Kidney tubule cell (primary cell): ENCODE data around the gene GLYAT.
"Not testable (repeated sequence)": the region's sequence is repeated elsewhere in the genome, so short reads cannot be mapped to it uniquely, and the experiment has no call there.

Experiments used
- DNase-seq: peaks from one replicate; pipeline ENCODE4 v3.0.0-alpha.2; 2018; ENCODE audit warnings: low spot score

Gene GLYAT

DNA sequence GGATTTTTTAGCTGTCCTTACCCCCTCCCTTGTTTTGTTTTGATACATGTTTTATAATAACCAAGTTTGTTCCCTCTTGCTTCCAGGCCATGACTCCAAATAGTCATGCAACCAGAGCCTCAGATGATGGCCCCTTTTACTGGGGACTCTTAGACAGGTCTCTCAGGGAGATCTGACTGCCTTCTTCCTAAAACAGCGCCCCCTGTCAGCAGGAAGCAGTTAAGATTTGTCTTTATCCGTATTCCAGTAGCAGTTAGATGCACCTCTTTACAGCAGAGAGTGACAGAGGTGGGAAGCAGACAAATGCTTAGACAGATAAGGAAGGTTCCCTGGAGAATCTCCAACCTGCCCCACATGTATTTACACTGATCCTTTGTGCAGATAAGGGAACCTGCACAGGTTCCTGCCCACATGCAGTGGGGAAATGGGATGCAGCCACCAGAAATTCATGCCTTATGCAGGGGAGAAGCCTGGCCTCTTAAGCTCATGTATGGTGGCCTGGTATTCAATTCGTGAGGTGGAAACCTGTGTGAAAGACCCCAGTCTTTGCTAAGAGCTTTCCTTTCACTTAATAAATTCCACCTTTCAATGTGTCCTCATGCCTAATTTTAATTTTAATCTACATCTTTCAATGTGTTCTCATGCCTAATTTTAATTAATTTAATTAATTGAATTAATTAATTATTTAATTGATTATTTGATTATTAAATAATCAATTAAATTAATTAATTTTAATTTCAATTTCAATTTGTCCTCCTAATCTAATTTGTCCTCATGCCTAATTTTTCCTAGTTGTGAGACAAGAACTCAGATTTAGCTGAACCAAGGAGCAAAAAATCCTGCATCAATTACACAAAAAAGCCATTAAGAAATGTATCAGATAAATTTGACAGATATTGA, 11.5 kb upstream of the GLYAT start:
- no peak for DNase-seq

DNA sequence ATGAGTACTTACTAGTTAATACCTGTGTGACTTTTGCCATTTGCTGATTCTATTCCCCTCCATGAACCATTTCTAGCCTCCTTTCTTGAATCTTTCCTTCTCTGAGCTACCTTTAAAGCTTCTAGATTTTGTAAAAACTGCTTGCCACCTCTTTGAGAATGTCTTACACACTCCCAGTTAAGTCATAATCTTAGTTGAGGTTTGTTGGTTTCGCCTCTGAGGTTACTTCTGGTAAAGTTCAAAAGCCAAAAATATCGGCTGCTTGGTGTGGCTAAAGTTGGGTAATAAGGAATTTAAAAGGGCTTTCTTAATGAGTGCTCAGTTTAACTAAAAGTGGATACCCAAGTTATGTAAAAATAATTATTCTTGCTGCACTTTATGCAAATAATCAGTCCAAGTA, 10.4 kb upstream of the GLYAT start:
- no peak for DNase-seq

- no peak for DNase-seq
Observed at GRCh38 chr11:58741127-58741526, 9.4 kb upstream of the GLYAT start.

- no peak for DNase-seq
Observed at GRCh38 chr11:58740447-58740846, 8.7 kb upstream of the GLYAT start.

DNA sequence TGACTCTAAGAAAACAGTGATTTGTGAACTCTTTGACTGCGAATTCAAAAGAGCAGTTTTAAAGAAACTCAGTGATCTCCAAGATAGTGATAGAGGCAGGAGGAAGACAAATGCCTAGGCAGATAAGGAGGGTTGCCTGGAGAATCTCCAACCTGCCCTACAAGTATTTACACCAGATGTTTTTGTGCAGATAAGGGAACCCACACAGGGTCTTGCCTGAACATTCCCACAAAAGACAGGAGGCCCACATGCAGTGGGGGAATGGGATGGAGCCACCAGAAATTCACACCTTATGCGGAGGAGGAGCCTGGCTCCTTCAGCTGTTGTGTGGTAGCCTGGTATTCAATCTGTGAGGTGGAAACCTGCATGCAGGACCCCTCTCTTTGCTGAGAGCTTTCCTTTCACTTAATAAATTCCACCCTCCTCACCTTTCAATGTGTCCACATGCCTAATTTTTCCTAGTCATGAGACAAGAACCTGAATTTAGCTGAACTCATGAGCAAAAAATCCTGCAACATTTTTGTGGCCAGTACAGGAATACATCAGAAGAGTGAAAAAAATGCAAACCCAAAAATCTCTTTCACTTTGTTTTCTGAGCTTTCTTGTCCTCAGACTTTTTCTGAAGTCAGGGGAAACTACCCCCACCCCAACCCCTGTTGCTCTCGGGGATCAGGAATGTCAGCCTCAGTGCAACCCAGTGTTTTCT, 8.1 kb upstream of the GLYAT start:
- DNase-seq, result peak; percentile 54

DNA sequence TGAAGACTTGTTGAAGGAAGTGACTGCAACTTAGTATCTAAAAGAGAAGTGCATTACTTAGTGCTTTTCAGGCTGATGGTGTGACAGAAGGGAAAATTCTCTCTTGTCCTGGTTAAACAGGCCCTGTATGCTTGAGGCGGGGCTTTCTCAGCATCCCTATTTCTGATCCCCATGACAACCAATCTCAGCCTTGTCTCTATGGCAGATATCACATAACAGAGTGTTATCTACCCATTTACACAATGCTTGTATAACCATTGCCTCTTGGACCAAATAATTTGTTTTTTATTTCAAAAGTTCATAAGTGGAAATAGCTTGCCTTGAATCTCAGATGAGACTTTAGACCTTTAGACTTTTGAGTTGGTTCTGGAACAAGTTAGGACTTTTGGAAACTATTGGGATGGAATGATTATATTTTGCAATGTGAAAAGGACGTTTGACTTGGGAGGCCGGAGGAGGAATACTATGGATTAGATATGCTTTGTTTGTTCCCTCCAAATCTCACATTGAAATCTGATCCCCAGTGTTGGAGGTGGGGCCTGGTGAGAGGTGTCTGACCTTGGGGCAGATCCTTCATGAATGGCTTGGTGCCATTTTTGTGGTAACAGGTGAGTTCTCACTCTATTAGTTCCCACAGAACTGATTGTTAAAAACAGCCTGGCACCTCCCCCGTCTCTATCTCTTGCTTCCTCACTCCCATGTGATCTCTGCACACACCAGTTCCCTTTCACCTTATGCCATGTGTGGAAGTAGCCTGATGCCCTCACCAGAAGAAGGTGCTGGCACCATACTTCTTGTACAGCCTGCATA, 3.1 kb upstream of the GLYAT start:
- DNase-seq, result no peak

GRCh38 chr11:58730507-58731089, 1.1 kb downstream of the GLYAT start:
- DNase-seq, result peak; percentile 45

DNA sequence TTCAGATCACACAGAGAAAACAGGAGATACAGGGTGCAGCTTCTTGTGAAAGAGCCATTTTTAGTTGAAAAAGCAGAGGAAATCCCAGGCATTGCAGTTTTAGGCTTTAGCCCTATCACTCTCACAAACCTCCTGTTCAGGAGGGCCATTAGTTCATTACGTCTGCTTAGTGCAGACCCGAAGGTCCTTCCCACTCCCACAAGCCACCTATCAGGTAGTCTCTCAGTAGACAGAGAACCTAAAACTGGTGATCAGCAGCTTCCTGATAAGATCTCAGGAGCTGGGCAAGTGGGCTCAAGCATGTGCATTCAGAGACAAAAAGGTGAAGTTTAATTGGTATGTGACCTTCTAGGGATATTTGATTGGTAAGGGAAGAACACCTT, 4.3 kb downstream of the GLYAT start:
- DNase-seq, result no peak

- no peak for DNase-seq
Observed at GRCh38 chr11:58726737-58727414, 4.9 kb downstream of the GLYAT start.

GRCh38 chr11:58719406-58720117, 12.2 kb downstream of the GLYAT start:
- DNase-seq, result no peak

- DNase-seq, result peak; percentile 61
Observed at GRCh38 chr11:58712531-58712930, 19.2 kb downstream of the GLYAT start.

- DNase-seq, result no peak
Observed at GRCh38 chr11:58711832-58712231, 19.9 kb downstream of the GLYAT start.

DNA sequence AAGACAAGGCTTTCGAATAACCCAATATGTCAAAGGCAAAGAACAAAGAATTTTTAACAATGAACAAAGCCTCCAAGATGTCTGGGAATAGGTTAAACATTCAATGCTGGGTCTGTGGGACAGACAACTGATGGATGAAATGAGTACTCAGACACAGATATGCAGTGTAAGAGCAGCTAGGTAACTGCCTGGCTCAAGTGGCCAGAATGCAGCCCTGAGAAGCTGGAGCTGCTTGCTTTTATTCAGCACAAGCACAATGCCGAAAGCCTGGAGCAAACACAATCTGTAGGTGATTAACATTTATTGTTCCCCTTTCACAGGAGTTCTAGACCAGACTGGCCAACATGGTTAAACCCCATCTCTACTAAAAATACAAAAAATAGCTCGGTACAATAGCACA, 24.0 kb downstream of the GLYAT start:
- no peak for DNase-seq

GRCh38 chr11:58696825-58697224, 34.9 kb downstream of the GLYAT start:
- not testable (repeated sequence) for DNase-seq

DNA sequence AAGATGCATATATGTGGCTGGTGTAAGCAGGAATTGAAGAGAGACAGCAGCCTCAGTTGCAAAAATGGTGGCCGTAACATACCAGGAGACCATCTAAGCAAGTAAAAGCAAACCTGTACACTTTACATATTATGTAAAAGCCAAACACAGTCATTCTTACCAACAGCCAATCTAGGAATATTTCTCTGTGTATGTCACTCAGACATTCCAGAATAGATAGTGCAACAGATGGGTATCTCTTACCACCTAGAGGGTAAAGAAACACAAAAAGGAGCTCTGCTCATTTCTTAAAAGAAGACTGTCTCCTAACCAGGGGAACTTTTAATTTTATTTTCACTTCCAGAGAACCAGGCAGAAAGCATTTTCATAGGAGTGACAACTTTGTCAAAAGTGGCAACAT, 38.7 kb downstream of the GLYAT start:
- DNase-seq, result peak; percentile 25

GRCh38 chr11:58691675-58692074, 40.1 kb downstream of the GLYAT start:
- DNase-seq, result no peak

DNA sequence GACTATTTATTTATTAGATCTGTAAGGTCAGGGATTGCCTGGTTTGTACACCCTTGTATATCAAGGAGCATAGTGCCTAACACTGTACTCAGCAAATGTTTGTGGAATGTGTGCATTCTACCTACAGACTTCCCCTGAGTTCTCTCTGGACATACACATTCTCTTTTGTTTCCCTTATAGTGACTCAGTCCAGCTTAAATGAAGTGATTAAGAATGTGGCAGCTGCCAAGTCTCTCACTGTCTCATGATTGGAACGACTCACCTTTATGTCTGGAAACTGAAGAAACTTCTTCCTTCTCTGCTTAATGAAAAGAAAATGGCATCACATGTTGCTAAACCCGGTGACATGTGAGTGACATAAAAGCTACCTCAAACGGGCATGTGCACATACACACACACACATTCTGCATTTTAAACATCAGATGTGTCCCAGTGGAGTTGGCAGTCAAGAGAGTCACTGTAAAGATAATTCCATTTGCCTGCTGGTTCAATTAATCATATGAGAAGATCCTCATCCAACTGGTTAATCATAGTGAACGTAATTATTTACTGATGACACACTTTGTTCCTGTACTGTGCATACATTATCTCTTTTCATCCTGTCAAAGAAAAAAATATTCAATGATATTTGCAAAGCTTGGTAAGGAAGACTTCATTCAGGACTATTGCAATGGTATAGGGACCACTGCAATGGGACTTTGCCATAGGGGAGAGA, 42.8 kb downstream of the GLYAT start:
- peak; percentile 92 for DNase-seq

- no peak for DNase-seq
Observed at GRCh38 chr11:58685973-58686722, 45.6 kb downstream of the GLYAT start.

DNA sequence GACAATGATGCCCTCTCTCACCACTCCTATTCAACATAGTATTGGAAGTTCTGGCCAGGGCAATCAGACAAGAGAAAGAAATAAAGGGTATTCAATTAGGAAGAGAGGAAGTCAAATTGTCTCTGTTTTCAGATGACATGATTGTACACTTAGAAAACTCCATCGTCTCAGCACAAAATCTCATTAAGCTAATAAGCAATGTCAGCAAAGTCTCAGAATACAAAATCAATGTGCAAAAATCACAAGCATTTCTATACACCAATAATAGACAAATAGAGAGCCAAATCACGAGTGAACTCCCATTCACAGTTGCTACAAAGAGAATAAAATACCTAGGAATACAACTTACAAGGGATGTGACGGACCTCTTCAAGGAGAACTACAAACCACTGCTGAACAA, 49.1 kb downstream of the GLYAT start:
- DNase-seq, result not testable (repeated sequence)

- DNase-seq, result not testable (repeated sequence)
Observed at GRCh38 chr11:58677536-58677935, 54.2 kb downstream of the GLYAT start.
